Fibroblast of lung (primary cell): ENCODE results near the gene PSME3IP1.

Experiments
- EZH2 ChIP-seq: IDR thresholded peaks from 2 replicates; pipeline ENCODE4 v1.5.1; 2012; ENCODE audit warnings: low read length, control low read depth, mild to moderate bottlenecking; ENCODE audit errors: missing control alignments
- TF ChIP-seq, protein P1 (sequence below), 2 donors: IDR thresholded peaks in 1 of 2; conservative IDR thresholded peaks in 1 of 2; 1 replicate in 1 of 2; 2 replicates in 1 of 2; pipeline ENCODE4 v1.5.1; 2011 to 2012; ENCODE audit warnings: low read length in 2 of 2, control low read depth in 1 of 2, inconsistent platforms in 1 of 2, low read depth in 1 of 2, mild to moderate bottlenecking in 1 of 2

GRCh38 chr16:57179215-57179828, 6.5 kb downstream of the PSME3IP1 start:
- TF ChIP-seq, protein P1, sequence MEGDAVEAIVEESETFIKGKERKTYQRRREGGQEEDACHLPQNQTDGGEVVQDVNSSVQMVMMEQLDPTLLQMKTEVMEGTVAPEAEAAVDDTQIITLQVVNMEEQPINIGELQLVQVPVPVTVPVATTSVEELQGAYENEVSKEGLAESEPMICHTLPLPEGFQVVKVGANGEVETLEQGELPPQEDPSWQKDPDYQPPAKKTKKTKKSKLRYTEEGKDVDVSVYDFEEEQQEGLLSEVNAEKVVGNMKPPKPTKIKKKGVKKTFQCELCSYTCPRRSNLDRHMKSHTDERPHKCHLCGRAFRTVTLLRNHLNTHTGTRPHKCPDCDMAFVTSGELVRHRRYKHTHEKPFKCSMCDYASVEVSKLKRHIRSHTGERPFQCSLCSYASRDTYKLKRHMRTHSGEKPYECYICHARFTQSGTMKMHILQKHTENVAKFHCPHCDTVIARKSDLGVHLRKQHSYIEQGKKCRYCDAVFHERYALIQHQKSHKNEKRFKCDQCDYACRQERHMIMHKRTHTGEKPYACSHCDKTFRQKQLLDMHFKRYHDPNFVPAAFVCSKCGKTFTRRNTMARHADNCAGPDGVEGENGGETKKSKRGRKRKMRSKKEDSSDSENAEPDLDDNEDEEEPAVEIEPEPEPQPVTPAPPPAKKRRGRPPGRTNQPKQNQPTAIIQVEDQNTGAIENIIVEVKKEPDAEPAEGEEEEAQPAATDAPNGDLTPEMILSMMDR (conservative IDR thresholded peaks at IDR 0.05 in 1 of 2, IDR thresholded peaks at IDR 0.05 in 1 of 2; ENCODE audit: low read depth in 1 of 2, low read length in 2 of 2): no peak
- TF ChIP-seq EZH2: no peak
